Measurements from ENCODE around the gene PIAS3. TPM values are rescaled to one million over a fixed set of nuclear protein-coding genes. Genes with fewer than 3 reads are reported as not detected.

PIAS3 gene
- polyA plus RNA-seq, 1 donor from 2014 or later = 15.0 TPM

- TF ChIP-seq SMC3 (conservative IDR thresholded peaks at IDR 0.05; ENCODE audit: poor library complexity) (no peak), EP300 (conservative IDR thresholded peaks at IDR 0.05; ENCODE audit: poor library complexity, severe bottlenecking) (no peak), MXI1 (conservative IDR thresholded peaks at IDR 0.05; ENCODE audit: poor library complexity, severe bottlenecking) (no peak), CTCF (IDR thresholded peaks at IDR 0.05; ENCODE audit: poor library complexity, severe bottlenecking) (no peak), EZH2 (IDR thresholded peaks at IDR 0.05; ENCODE audit: borderline replicate concordance, insufficient read depth, low read length, poor library complexity, severe bottlenecking) (no peak), POLR2AphosphoS5 (IDR thresholded peaks at IDR 0.05) (no peak)
- H4K20me1 ChIP-seq (ENCODE audit: insufficient read depth) = no peaks in the 10 kb centered on the region
- no peaks in the 10 kb centered on the region for H3K9me3 ChIP-seq (ENCODE audit: low read length)
- H2AFZ ChIP-seq (ENCODE audit: low read depth, low read length) = no peak overlapping the region
- H3K9me2 ChIP-seq (ENCODE audit: insufficient read depth, low read length) = no peaks in the 10 kb centered on the region
- H3K4me2 ChIP-seq (ENCODE audit: low read length) = no peak overlapping the region
- no peak overlapping the region for H3K4me3 ChIP-seq (ENCODE audit: low read length)
- H3K9ac ChIP-seq (ENCODE audit: low read length) = no peak overlapping the region
- H3K79me2 ChIP-seq (replicated peaks; ENCODE audit: insufficient read depth, low read length) = no peaks in the 10 kb centered on the region
- no peaks in the 10 kb centered on the region for H3K27me3 ChIP-seq (ENCODE audit: insufficient read depth, low read depth, low read length)
- peaks cover 4% of the 10 kb centered on the region for H3K36me3 ChIP-seq (ENCODE audit: insufficient read depth, low read length)
- H3K27ac ChIP-seq (ENCODE audit: low read length) = no peak overlapping the region
- no peaks in the 10 kb centered on the region for H3F3A ChIP-seq (ENCODE audit: insufficient read depth, low read length, poor library complexity, severe bottlenecking)
Measured at GRCh38 chr1:145847827-145848226, 11.1 kb downstream of the PIAS3 start.

GRCh38 chr1:145846201-145846612 lies 12.7 kb downstream of the PIAS3 start:
- Histone ChIP-seq H3K27ac (ENCODE audit: low read length) (no peak overlapping the region), H3K4me3 (ENCODE audit: low read length) (peak overlapping the region; percentile 67), H3K9me2 (ENCODE audit: insufficient read depth, low read length) (no peaks in the 10 kb centered on the region), H2AFZ (ENCODE audit: low read depth, low read length) (no peak overlapping the region), H4K20me1 (ENCODE audit: insufficient read depth) (no peaks in the 10 kb centered on the region), H3F3A (ENCODE audit: insufficient read depth, low read length, poor library complexity, severe bottlenecking) (no peaks in the 10 kb centered on the region), H3K4me2 (ENCODE audit: low read length) (no peak overlapping the region), H3K27me3 (ENCODE audit: insufficient read depth, low read depth, low read length) (no peaks in the 10 kb centered on the region), H3K79me2 (replicated peaks; ENCODE audit: insufficient read depth, low read length) (no peaks in the 10 kb centered on the region), H3K9me3 (ENCODE audit: low read length) (no peaks in the 10 kb centered on the region), H3K9ac (ENCODE audit: low read length) (no peak overlapping the region), H3K36me3 (ENCODE audit: insufficient read depth, low read length) (peaks cover 4% of the 10 kb centered on the region)
- TF ChIP-seq CTCF (IDR thresholded peaks at IDR 0.05; ENCODE audit: poor library complexity, severe bottlenecking) (peak; percentile 34), MXI1 (conservative IDR thresholded peaks at IDR 0.05; ENCODE audit: poor library complexity, severe bottlenecking) (no peak)

DNA sequence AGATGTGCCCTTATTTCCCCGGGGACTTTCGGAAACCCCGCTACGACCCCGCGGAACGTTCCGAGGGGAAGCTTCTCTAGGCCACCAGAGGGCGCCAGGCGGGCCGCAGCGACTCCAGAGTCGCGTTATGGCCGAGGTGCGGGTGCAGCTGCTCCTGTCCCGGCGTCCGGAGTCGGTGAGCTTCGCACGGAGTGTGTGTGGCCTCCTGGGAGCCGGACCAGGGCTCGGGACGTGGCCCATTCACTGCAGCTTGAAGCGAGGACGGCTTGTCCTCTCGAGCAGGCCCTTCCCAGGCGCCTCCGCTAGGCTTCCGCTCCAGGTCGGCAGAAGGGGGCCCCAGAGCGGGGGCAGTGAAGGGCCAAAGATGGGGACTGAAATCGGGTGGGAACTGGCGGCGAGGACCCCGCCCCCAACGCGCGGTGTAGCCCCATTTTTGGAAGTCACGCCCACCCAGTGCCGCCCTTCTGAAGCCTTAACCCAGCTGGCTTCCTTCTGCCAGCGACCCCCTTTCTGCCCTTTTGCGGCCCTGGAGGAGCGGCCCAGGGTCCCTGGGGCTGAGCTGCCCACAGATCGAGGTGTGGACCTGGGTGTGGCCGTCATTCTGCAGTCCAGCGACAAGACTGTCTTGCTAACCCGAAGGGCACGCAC lies 13.2 kb downstream of the PIAS3 start, which contains the start of gene NUDT17:
NUDT17 (plus strand) TSS at position 117 of the 648 bp plus-strand sequence; CDS start at position 128, 11 bp downstream.
- peak within 1 kb of the TSS; percentile 67 for H3K4me3 ChIP-seq (ENCODE audit: low read length)
- no peaks in the 10 kb centered on the region for H3K27me3 ChIP-seq (ENCODE audit: insufficient read depth, low read depth, low read length)
- H3K9ac ChIP-seq (ENCODE audit: low read length) = peak within 1 kb of the TSS; percentile 43
- H3K9me2 ChIP-seq (ENCODE audit: insufficient read depth, low read length) = no peaks in the 10 kb centered on the region
- no peaks in the 10 kb centered on the region for H3K79me2 ChIP-seq (replicated peaks; ENCODE audit: insufficient read depth, low read length)
- H4K20me1 ChIP-seq (ENCODE audit: insufficient read depth) = no peaks in the 10 kb centered on the region
- peaks cover 4% of the 10 kb centered on the region for H3K36me3 ChIP-seq (ENCODE audit: insufficient read depth, low read length)
- H3K27ac ChIP-seq (ENCODE audit: low read length) = no peak within 1 kb of the TSS
- H3F3A ChIP-seq (ENCODE audit: insufficient read depth, low read length, poor library complexity, severe bottlenecking) = no peaks in the 10 kb centered on the region
- no peak for TF ChIP-seq REST (IDR thresholded peaks at IDR 0.05; ENCODE audit: borderline replicate concordance)
- peak; percentile 62 for TF ChIP-seq RAD21 (conservative IDR thresholded peaks at IDR 0.05)
- peak; percentile 82 for TF ChIP-seq SMC3 (conservative IDR thresholded peaks at IDR 0.05; ENCODE audit: poor library complexity)
- TF ChIP-seq EZH2 (IDR thresholded peaks at IDR 0.05; ENCODE audit: borderline replicate concordance, insufficient read depth, low read length, poor library complexity, severe bottlenecking) = no peak
- TF ChIP-seq CTCF (IDR thresholded peaks at IDR 0.05; ENCODE audit: poor library complexity, severe bottlenecking) = peak; percentile 89
- peak; percentile 26 for TF ChIP-seq MXI1 (conservative IDR thresholded peaks at IDR 0.05; ENCODE audit: poor library complexity, severe bottlenecking)
- peak; percentile 2 for TF ChIP-seq POLR2AphosphoS5 (IDR thresholded peaks at IDR 0.05)
- no peaks in the 10 kb centered on the region for H3K9me3 ChIP-seq (ENCODE audit: low read length)
- no peak within 1 kb of the TSS for H3K4me2 ChIP-seq (ENCODE audit: low read length)
- H2AFZ ChIP-seq (ENCODE audit: low read depth, low read length) = peak within 1 kb of the TSS; percentile 38

Data from neural cell (in vitro differentiated cells).